Esophagus muscularis mucosa (tissue), 4 donors: ENCODE data around the gene FHL5. TPM values are rescaled to one million over a fixed set of nuclear protein-coding genes. Genes with fewer than 3 reads are reported as not detected.

Source experiments
- DNase-seq: peaks from one replicate; pipeline ENCODE4 v3.0.0-alpha.2; 2017; ENCODE audit errors: extremely low spot score
- H3K27ac ChIP-seq, 4 donors: fragments of 200-600 bp; sonication (generic); replicated peaks in 1 of 4; 1 replicate in 3 of 4; 2 replicates in 1 of 4; pipeline ENCODE4 v1.5.1; 2016 to 2019; ENCODE audit warnings: mild to moderate bottlenecking in 1 of 4
- H3K27me3 ChIP-seq, 4 donors: fragments of 200-600 bp; sonication (generic); one replicate each; pipeline versions ENCODE4 v1.5.1 to v1.6.0; 2016 to 2019
- H3K36me3 ChIP-seq, 4 donors: fragments of 200-600 bp; sonication (generic); one replicate each; pipeline ENCODE4 v1.5.1; 2016 to 2019
- H3K4me1 ChIP-seq, 4 donors: fragments of 200-600 bp; sonication (generic); one replicate each; pipeline ENCODE4 v1.5.1; 2016 to 2019
- H3K4me3 ChIP-seq, 4 donors: fragments of 200-600 bp; sonication (generic); 1 replicate in 2 of 4; 2 replicates in 2 of 4; pipeline ENCODE4 v1.5.1; 2016 to 2019; ENCODE audit warnings: mild to moderate bottlenecking in 4 of 4, moderate library complexity in 1 of 4
- H3K9me3 ChIP-seq, 4 donors: fragments of 200-600 bp; sonication (generic); 1 replicate in 3 of 4; 2 replicates in 1 of 4; pipeline ENCODE4 v1.5.1; 2016 to 2019
- CTCF ChIP-seq, 3 experiments: fragments of 200-600 bp in 2 of 3; fragments of 450-650 bp in 1 of 3; sonication (generic) in 2 of 3; IDR thresholded peaks; one replicate each; pipeline ENCODE4 v1.5.1; 2017 to 2019; ENCODE audit warnings: antibody characterized with exemption in 3 of 3, mild to moderate bottlenecking in 2 of 3, moderate library complexity in 1 of 3
- EP300 ChIP-seq: sonication (generic); formaldehyde crosslinking; IDR thresholded peaks from one replicate; pipeline ENCODE4 v1.6.1; 2017; ENCODE audit warnings: antibody characterized with exemption
- POLR2A ChIP-seq: fragments of 450-650 bp; IDR thresholded peaks from one replicate; pipeline ENCODE4 v1.6.1; 2017; ENCODE audit warnings: antibody characterized with exemption, moderate library complexity, mild to moderate bottlenecking, low read depth
- POLR2AphosphoS5 ChIP-seq, 2 donors: sonication (generic); formaldehyde crosslinking; IDR thresholded peaks; one replicate each; pipeline ENCODE4 v1.6.1; 2017; ENCODE audit warnings: antibody characterized with exemption in 2 of 2
- WGBS: methylation state at CpG from one replicate; pipeline ENCODE4 v1.1.5; 2018; 5-methylcytosine and 5-hydroxymethylcytosine counted together
- intact Hi-C: fragments of 100-400 bp; cut with DNase I; formaldehyde crosslinking; loops from one replicate; pipeline ENCODE4 v1.15.1; 2023
- total RNA-seq, 4 donors: library from RNA; depleted of rRNA; stranded (reverse); fragments of >200 nt; gene quantifications; one replicate each; pipeline versions ENCODE4 v1.1.0 to v1.2.1, GENCODE V29; 2016

FHL5 gene
- total RNA-seq, 4 donors from 2014 or later = 10.8 to 33.7 (median 18.0) TPM

DNA sequence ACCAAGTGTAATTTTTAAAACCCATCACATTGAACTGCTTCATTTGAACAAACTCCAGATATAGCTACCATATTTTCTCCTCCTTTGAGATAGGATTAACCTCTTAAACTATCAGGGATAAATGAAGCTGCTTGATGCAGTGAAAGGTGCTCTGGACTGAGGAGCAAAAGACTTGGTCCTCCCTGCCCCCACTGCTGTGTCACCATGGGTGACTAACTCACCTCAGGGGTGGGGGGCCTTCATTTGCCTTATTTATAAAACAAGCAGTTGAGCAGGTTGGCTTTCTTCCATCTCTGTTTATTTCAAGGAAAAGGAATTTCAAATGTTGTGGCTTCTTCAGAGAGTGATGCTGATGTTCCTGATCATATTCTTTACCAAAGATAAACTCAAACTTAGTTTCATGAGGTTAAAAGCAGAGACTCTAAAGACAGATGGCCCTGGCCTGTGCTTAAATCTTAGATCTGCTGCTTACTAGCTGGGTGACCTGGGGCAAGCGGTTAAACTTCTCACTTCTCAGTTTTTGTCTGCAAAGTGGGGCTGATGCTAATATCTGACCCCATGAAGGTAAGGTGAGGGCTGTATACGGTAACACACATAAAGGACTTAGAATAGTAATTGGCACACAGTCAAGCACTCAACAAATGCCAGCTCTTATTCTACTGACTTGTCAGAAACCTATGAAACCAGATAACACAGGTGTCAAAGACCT is 50.5 kb downstream of the FHL5 start:
- DNase-seq = no peak
- intact Hi-C loops = no loop called here

GRCh38 chr6:96620851-96621250 is 57.9 kb downstream of the FHL5 start:
- TF ChIP-seq EP300 = no peak
- no peak for TF ChIP-seq CTCF (IDR thresholded peaks at IDR 0.05)
- TF ChIP-seq POLR2AphosphoS5 (IDR thresholded peaks at IDR 0.05) = no peak
- TF ChIP-seq POLR2A = no peak
- Histone ChIP-seq H3K27me3 (no peaks in the 10 kb centered on the region), H3K36me3 (no peaks in the 10 kb centered on the region), H3K4me1 (no peaks in the 10 kb centered on the region), H3K4me3 (no peak overlapping the region), H3K27ac (no peak overlapping the region), H3K9me3 (no peaks in the 10 kb centered on the region)
- WGBS = 74% methylated on average over 6 of the region's 6 CpGs
- no peak for DNase-seq
- intact Hi-C loops = loop anchor here (10.0 kb wide), 1 partner anchor 274 kb away; the partner anchor contains the start of gene NDUFAF4

More for the DNA sequence above, 50.5 kb downstream of the FHL5 start:
- H3K27ac ChIP-seq = no peak overlapping the region
- H3K9me3 ChIP-seq = no peaks in the 10 kb centered on the region
- no peak overlapping the region for H3K4me3 ChIP-seq
- no peaks in the 10 kb centered on the region for H3K4me1 ChIP-seq
- TF ChIP-seq EP300 (no peak), POLR2AphosphoS5 (IDR thresholded peaks at IDR 0.05) (no peak), POLR2A (no peak), CTCF (IDR thresholded peaks at IDR 0.05) (no peak)
- WGBS = 71% methylated on average over 2 of the region's 2 CpGs
- no peaks in the 10 kb centered on the region for H3K27me3 ChIP-seq
- H3K36me3 ChIP-seq = no peaks in the 10 kb centered on the region

DNA sequence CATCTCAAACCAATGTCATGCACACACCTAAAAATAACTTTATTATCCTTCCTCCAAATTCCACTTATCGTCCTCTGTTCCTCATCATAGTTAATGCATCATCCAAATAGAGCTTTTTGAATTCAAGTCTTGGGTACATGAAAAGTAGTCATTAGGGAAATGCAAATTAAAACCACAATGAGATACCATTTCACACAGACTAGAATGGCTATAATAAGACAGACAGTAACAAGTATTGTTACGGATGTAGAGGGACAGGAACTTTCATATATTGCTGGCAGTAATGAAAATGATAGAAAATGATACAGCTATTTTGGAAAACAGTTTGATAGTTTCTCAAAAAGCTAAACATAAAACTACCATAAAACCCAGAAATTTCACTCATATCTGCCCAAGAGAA is 59.1 kb downstream of the FHL5 start:
- no peak overlapping the region for H3K4me3 ChIP-seq
- H3K9me3 ChIP-seq = no peaks in the 10 kb centered on the region
- H3K4me1 ChIP-seq = peaks cover 0 to 3% (median 0%) of the 10 kb centered on the region in 4 donors
- H3K27ac ChIP-seq = no peak overlapping the region
- H3K27me3 ChIP-seq = no peaks in the 10 kb centered on the region
- intact Hi-C loops = loop anchor here (10.0 kb wide), 1 partner anchor 273 kb away; the partner anchor contains the start of gene NDUFAF4
- 36% methylated on average over 2 of the region's 2 CpGs for WGBS
- no peak for DNase-seq
- H3K36me3 ChIP-seq = no peaks in the 10 kb centered on the region
- TF ChIP-seq POLR2A = no peak

DNA sequence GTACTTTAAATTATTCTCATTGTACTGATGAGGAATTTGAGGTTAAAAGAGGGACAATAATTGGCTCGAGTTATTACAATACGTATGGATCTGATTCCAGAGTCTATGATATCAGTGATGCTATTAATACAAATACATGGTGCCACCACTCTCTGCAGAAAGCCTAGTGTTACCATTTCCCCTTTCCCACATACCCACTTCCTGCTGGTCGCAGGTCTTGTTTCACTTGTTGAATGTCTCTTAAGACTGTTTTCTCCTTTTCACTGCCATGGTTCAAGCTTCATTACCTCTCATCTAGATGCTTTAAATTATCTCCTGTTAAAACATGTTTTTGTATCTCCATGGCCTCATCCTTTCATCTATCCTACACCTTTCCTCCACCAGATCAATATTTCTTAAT is 62.0 kb downstream of the FHL5 start:
- TF ChIP-seq EP300 (no peak), POLR2AphosphoS5 (IDR thresholded peaks at IDR 0.05) (no peak), CTCF (IDR thresholded peaks at IDR 0.05) (no peak), POLR2A (no peak)

GRCh38 chr6:96626759-96627364 is 63.9 kb downstream of the FHL5 start:
- Histone ChIP-seq H3K4me3 (no peak overlapping the region), H3K9me3 (no peaks in the 10 kb centered on the region), H3K27ac (no peak overlapping the region), H3K36me3 (no peaks in the 10 kb centered on the region), H3K4me1 (peaks cover 0 to 3% (median 0%) of the 10 kb centered on the region in 4 donors), H3K27me3 (no peaks in the 10 kb centered on the region)
- no peak for DNase-seq
- no peak for TF ChIP-seq POLR2AphosphoS5 (IDR thresholded peaks at IDR 0.05)
- TF ChIP-seq CTCF (IDR thresholded peaks at IDR 0.05) = peak; percentile 14 to 38 (median 27)
- 7% methylated on average over 2 of the region's 2 CpGs for WGBS
- intact Hi-C loops = loop anchor here (5.0 to 10.0 kb wide), 2 partner anchors 268 to 435 kb away; partner anchors contain the start of gene NDUFAF4

More for the DNA sequence above, 62.0 kb downstream of the FHL5 start:
- no peaks in the 10 kb centered on the region for H3K27me3 ChIP-seq
- no peak overlapping the region for H3K4me3 ChIP-seq
- H3K27ac ChIP-seq = no peak overlapping the region
- WGBS = 43% methylated on average over 3 of the region's 3 CpGs
- H3K36me3 ChIP-seq = no peaks in the 10 kb centered on the region
- H3K9me3 ChIP-seq = no peaks in the 10 kb centered on the region
- peaks cover 0 to 3% (median 0%) of the 10 kb centered on the region in 4 donors for H3K4me1 ChIP-seq
- intact Hi-C loops = loop anchor here (5.0 to 10.0 kb wide), 2 partner anchors 270 to 437 kb away; partner anchors contain the start of gene NDUFAF4
- no peak for DNase-seq
